ENCODE data around the gene FMNL2. TPM values are rescaled to one million over a fixed set of nuclear protein-coding genes. Genes with fewer than 3 reads are reported as not detected.

FMNL2 gene
- total RNA-seq, 1 donor: 24.2 TPM

DNA sequence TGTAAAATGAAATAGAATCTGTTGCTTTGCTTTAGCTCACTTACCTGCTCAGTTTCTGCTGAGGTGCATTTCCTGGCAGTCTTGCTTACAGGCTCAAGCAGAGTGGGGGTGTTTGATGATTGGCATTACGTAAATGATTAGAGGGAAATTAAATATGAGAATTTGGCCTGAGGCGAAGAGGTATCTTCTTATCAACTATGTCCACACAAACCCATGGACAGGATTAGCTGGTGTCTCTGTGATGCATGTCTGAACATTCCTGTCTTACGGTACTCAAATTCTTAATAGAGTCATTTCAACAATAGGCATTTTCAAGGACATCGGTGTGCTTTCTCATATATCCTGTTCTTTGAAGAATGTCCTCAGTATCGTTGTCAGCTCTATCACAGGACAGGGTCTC, 280.2 kb downstream of the FMNL2 start:
- no peak for DNase-seq (ENCODE audit: insufficient read length, low spot score, missing footprints)
- H3K4me1 ChIP-seq (ENCODE audit: insufficient read depth, low read length): peaks cover 23% of the 10 kb centered on the region
- H2AFZ ChIP-seq (ENCODE audit: low read length): no peak overlapping the region
- no peaks in the 10 kb centered on the region for H4K20me1 ChIP-seq (ENCODE audit: insufficient read depth, low read length)
- H3K27ac ChIP-seq (ENCODE audit: low read depth, low read length): no peak overlapping the region
- H3K36me3 ChIP-seq (ENCODE audit: insufficient read depth, low read length): peaks cover 14% of the 10 kb centered on the region
- H3K4me2 ChIP-seq (ENCODE audit: insufficient read depth, low read length): no peak overlapping the region
- TF ChIP-seq, protein P1, sequence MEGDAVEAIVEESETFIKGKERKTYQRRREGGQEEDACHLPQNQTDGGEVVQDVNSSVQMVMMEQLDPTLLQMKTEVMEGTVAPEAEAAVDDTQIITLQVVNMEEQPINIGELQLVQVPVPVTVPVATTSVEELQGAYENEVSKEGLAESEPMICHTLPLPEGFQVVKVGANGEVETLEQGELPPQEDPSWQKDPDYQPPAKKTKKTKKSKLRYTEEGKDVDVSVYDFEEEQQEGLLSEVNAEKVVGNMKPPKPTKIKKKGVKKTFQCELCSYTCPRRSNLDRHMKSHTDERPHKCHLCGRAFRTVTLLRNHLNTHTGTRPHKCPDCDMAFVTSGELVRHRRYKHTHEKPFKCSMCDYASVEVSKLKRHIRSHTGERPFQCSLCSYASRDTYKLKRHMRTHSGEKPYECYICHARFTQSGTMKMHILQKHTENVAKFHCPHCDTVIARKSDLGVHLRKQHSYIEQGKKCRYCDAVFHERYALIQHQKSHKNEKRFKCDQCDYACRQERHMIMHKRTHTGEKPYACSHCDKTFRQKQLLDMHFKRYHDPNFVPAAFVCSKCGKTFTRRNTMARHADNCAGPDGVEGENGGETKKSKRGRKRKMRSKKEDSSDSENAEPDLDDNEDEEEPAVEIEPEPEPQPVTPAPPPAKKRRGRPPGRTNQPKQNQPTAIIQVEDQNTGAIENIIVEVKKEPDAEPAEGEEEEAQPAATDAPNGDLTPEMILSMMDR (IDR thresholded peaks at IDR 0.05; ENCODE audit: extremely low read depth, low read depth, low read length): no peak
- H3K79me2 ChIP-seq (ENCODE audit: insufficient read depth, low read length): no peaks in the 10 kb centered on the region
- no peaks in the 10 kb centered on the region for H3K9me3 ChIP-seq (ENCODE audit: low read depth, low read length)
- no peak overlapping the region for H3K4me3 ChIP-seq (ENCODE audit: insufficient read depth, low read length)
- no peaks in the 10 kb centered on the region for H3K27me3 ChIP-seq (ENCODE audit: insufficient read depth, low read length)

DNA sequence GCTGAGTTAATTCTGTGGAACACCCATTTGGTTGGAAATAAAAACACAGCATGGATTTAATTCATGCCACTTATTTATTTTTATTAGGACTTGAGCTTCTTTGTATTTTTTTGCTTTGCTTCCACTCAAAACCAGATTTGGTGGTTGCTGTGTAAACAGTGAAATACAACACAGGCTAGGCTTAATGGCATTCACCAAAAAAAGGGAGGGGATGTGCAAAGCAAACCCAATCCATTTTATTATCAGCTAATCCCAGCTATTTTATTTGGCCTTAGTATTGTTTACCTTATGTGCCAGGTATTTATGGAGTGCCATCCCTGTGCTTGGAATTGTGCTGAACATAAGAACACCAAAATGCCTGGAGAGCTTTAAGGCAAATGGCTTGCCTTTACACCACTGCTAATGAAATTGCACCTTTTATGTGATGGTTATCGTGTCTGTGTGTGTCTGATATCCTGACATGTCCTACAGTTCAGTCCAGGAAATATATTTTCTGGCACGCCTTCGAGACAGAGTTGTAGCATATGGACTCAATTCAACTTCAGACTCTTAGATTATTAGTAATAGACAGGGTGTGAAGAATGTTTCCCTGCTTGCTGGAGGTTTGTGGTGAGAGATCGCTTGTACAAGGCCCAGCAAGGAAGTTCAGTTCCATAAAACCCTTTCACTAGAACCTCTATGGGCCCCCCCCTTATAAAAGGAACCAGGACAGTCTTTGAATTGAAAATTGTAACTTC, 282.6 kb downstream of the FMNL2 start:
- no peak overlapping the region for H2AFZ ChIP-seq (ENCODE audit: low read length)
- H3K4me2 ChIP-seq (ENCODE audit: insufficient read depth, low read length): no peak overlapping the region
- H3K79me2 ChIP-seq (ENCODE audit: insufficient read depth, low read length): no peaks in the 10 kb centered on the region
- H3K4me3 ChIP-seq (ENCODE audit: insufficient read depth, low read length): no peak overlapping the region
- TF ChIP-seq, protein P1 (IDR thresholded peaks at IDR 0.05; ENCODE audit: extremely low read depth, low read depth, low read length): no peak
- no peak overlapping the region for H3K27ac ChIP-seq (ENCODE audit: low read depth, low read length)
- peaks cover 9% of the 10 kb centered on the region for H3K4me1 ChIP-seq (ENCODE audit: insufficient read depth, low read length)
- no peak for DNase-seq (ENCODE audit: insufficient read length, low spot score, missing footprints)
- peaks cover 17% of the 10 kb centered on the region for H3K36me3 ChIP-seq (ENCODE audit: insufficient read depth, low read length)
- no peaks in the 10 kb centered on the region for H3K27me3 ChIP-seq (ENCODE audit: insufficient read depth, low read length)
- no peaks in the 10 kb centered on the region for H3K9me3 ChIP-seq (ENCODE audit: low read depth, low read length)
- no peaks in the 10 kb centered on the region for H4K20me1 ChIP-seq (ENCODE audit: insufficient read depth, low read length)

DNA sequence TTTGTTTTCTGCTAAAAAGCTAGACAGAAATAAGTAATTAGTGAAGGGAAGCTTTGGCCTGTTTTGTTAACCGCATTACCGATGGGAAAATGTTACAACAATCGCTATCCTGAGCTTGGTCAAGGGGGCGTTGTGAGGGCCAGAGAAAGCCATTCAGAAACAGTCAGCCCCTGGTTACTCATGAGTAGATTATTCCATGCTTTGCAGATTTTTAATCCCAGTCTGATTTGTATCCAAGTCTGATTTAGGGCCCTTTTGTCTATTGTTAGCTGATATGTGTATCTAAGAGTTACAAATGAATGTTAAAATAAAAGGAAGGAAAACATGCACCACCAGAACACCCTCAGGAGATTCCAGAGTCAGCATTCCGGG, 283.2 kb downstream of the FMNL2 start:
- no peaks in the 10 kb centered on the region for H3K27me3 ChIP-seq (ENCODE audit: insufficient read depth, low read length)
- no peak overlapping the region for H3K27ac ChIP-seq (ENCODE audit: low read depth, low read length)
- H4K20me1 ChIP-seq (ENCODE audit: insufficient read depth, low read length): no peaks in the 10 kb centered on the region
- DNase-seq (ENCODE audit: insufficient read length, low spot score, missing footprints): no peak
- no peak overlapping the region for H2AFZ ChIP-seq (ENCODE audit: low read length)
- H3K79me2 ChIP-seq (ENCODE audit: insufficient read depth, low read length): no peaks in the 10 kb centered on the region
- H3K4me3 ChIP-seq (ENCODE audit: insufficient read depth, low read length): no peak overlapping the region
- H3K9me3 ChIP-seq (ENCODE audit: low read depth, low read length): no peaks in the 10 kb centered on the region
- peaks cover 8% of the 10 kb centered on the region for H3K4me1 ChIP-seq (ENCODE audit: insufficient read depth, low read length)
- H3K36me3 ChIP-seq (ENCODE audit: insufficient read depth, low read length): peaks cover 17% of the 10 kb centered on the region
- no peak overlapping the region for H3K4me2 ChIP-seq (ENCODE audit: insufficient read depth, low read length)
- TF ChIP-seq, protein P1 (IDR thresholded peaks at IDR 0.05; ENCODE audit: extremely low read depth, low read depth, low read length): no peak

DNA sequence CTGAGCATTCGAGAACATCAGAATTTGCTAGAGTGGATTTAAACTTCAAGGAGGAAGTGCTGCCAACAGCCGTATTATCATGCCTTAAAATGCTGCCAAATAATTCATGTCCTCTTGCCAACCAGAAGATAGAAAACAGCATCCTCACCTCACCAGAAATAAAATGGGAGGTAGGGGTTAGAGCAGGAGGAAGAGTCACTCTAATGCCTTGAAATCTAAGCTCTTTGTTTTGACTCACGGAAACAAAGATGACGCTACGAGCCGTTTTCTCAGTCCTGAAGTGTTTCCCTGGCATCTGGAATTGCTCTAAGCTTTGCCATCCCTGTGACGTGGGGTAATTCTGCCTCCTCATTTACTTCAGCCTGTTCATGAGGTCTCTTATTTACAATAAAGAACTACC, 285.2 kb downstream of the FMNL2 start:
- TF ChIP-seq, protein P1 (IDR thresholded peaks at IDR 0.05; ENCODE audit: extremely low read depth, low read depth, low read length): no peak

More for the DNA sequence above, 285.2 kb downstream of the FMNL2 start:
- no peaks in the 10 kb centered on the region for H4K20me1 ChIP-seq (ENCODE audit: insufficient read depth, low read length)
- no peak overlapping the region for H3K4me3 ChIP-seq (ENCODE audit: insufficient read depth, low read length)
- no peaks in the 10 kb centered on the region for H3K9me3 ChIP-seq (ENCODE audit: low read depth, low read length)
- H3K27ac ChIP-seq (ENCODE audit: low read depth, low read length): no peak overlapping the region
- peaks cover 11% of the 10 kb centered on the region for H3K36me3 ChIP-seq (ENCODE audit: insufficient read depth, low read length)
- no peaks in the 10 kb centered on the region for H3K27me3 ChIP-seq (ENCODE audit: insufficient read depth, low read length)
- no peak overlapping the region for H2AFZ ChIP-seq (ENCODE audit: low read length)
- H3K79me2 ChIP-seq (ENCODE audit: insufficient read depth, low read length): no peaks in the 10 kb centered on the region
- H3K4me2 ChIP-seq (ENCODE audit: insufficient read depth, low read length): no peak overlapping the region
- no peaks in the 10 kb centered on the region for H3K4me1 ChIP-seq (ENCODE audit: insufficient read depth, low read length)
- DNase-seq (ENCODE audit: insufficient read length, low spot score, missing footprints): no peak

Data from osteoblast (primary cell).